Left renal pelvis (tissue), 4 donors: ENCODE results near the gene SLC13A2. TPM values are rescaled to one million over a fixed set of nuclear protein-coding genes. Genes with fewer than 3 reads are reported as not detected.

Experiments
- DNase-seq, 4 donors: peaks; one replicate each; pipeline ENCODE4 v3.0.0-alpha.2; 2013; ENCODE audit warnings: low read depth in 4 of 4, low spot score in 3 of 4
- polyA plus RNA-seq, 4 donors: library from polyadenylated mRNA; unstranded; fragments of 120-200 nt; gene quantifications; one replicate each; pipeline ENCODE4 v1.2.1, GENCODE V29; 2013; ENCODE audit not compliant: insufficient read length in 4 of 4

SLC13A2 gene
- polyA plus RNA-seq, 4 donors = 0.30 to 13.9 (median 7.6) TPM

DNA sequence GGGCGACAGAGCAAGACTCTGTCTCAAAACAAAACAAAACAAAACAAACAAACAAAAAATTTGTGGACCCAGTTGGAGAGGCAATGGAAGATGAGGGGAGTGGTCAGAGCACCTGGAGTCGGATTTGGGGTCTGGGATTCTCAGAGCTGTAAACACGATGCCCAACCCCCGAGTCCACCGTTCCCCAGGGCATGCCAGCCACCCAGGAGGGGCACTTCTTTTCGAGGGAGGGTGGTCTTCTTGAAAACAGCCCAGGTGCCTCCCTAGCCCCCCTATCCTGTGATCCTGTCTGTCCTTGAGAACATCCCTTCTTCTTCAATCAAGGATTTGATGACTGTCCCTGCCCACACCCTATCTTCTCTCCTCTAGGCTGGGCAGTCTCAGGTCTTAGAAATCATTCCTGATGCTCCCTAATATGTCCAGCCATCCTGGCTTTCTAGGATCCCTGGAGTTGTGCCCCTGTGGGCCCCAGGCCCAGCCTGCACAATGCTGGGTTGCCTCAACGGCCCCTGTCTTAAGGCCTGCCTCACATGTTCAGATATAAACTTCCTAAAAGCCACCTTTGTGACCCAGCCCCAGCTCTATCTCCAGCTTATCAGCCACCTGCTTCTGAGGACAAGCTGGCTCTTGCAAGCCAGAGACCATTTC, 3.1 kb upstream of the SLC13A2 start:
- DNase-seq = no peak

DNA sequence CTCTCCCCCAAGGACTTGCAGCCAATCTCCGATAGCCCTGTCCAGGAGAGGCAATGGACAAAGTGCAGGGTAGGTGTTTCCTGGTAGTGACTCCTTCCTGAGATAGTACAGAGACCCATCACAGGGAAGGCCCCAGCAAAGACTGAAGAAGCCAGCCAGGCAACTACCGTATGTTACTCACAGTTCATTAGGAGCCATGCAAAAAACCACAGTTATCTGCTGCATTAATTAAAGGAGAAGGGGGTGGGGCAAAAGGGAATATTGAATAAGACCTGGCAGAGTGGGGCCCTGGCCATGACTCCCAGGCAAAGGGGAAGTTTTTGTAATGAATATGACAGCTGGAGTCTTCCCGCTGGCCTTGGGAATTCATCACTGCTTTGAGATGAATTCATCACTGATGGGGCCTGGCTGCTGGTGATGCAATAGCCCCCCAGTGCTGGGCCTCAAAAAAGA, 2.5 kb upstream of the SLC13A2 start:
- DNase-seq = no peak

DNA sequence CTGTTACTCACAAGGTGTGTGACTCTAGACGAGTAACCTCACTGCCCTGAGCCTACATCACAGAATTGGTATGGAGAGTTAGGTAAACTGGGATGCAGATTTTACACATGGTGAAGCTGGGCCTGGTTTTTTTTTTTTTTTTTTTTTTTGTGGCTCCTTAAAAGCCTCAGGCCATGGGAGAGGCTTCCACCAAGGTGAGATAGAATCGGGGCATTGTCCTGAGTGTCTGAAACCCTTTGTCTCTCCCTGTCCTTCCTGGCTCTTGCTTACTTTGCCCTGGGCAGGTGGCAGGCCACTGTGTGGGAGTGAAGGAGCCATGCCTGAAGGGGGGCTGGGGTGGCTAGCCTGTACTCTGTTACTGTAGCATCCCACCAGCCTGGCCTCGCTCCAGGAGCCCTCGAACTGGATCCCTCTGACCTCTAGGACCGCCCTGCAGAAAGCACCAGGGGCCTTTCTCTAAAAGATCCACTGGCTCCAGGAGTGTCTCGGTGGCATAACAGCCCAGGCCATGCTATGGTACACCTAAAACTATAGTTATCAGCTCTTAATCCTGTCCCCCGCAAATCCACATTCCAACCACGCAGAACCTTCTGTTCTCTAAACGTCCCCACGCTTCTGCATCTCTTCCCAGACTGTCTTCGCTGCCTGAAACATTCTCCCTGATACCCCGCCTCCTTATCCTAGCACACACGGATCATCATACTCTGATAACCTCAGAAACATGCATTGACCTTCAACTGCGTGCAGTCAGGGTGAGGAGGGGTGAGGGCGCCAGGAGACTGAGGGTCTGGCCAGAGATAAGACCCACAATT, 1.7 kb upstream of the SLC13A2 start:
- no peak for DNase-seq

DNA sequence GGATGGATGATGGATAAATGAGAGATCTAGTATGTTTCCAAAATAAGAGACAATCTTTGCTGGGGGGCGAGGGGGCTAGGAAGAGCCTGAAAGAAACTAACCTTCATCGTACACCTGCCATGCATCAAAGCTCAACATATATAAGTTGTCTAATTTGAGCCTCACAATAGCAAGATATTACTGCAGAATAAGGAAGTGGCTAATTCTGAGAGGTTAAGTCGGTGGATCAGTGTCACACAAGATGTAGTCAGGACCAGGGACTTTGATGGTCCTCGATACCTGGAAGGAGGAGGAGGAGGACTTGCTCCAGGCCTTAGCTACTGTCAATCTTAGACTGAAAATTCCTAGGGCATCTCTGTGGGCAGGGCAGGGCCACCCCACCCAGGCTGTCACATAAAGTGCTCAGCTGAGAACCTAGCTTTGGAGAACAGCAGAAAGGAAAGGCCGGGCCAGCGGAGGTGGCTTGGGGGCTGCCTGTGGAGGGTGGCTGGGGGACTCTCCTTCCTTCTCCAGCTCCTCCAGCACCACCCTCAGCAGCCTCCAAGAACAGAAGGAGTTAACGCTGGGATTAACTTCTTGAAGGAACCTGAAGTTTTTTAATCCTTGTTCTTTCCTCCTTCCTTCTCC, 460 bp upstream of the SLC13A2 start:
- DNase-seq = no peak

DNA sequence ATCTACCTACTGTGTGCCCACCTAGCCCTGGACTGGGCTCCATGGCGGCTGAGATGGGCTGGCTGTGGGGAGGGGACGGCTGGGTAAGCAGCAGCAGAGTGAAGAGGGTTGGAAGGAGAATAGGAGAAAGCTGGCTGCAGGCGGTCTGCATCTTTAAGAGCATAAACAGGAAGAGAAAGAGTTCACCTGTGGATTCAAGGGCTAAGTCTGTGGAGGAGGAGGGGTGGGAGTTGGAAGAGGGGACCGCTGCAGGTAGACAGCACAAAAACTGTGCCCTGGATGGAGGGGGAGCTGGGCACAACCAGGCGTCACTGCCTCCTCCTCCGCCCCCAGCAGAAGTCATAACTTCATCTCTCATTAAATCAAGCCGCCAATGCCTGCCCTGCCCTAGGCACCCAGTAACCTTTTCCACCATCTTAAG, 677 bp downstream of the SLC13A2 start:
- no peak for DNase-seq

DNA sequence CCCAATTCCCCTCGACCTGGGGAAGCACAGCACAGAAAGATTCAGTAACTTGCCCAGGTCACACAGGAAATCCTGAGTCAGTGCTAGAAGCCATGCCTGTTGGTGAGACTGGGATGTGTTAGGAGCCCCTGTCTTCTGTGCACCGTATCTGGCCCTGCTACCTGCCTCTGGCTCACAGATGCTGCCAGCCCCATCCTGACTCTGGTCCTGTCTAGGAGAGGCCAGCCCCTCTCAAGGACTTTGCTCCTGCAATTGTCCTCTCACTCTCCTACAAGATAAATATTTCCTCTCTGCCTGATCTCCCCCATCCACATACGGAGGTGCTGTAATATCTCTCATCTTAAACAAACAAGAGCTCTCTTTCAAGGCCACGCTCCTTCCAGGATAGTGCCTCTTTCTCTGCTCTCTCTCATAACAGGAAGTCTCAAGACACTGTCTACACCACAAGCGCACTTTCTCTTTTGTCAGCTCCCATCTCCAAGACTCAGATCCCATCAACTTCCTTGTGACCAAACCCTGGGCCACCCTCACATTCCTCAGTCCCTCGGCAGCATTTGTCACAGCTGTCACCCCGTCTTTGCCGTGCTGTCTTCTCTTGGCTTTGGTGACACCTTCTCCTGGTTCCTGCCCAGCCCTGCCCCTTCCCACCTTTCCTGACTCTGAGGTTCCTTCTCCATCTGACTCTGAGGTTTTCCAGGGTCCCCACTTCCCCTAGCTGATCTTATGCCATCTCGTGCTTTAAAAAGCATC, 1.9 kb downstream of the SLC13A2 start:
- DNase-seq = no peak

DNA sequence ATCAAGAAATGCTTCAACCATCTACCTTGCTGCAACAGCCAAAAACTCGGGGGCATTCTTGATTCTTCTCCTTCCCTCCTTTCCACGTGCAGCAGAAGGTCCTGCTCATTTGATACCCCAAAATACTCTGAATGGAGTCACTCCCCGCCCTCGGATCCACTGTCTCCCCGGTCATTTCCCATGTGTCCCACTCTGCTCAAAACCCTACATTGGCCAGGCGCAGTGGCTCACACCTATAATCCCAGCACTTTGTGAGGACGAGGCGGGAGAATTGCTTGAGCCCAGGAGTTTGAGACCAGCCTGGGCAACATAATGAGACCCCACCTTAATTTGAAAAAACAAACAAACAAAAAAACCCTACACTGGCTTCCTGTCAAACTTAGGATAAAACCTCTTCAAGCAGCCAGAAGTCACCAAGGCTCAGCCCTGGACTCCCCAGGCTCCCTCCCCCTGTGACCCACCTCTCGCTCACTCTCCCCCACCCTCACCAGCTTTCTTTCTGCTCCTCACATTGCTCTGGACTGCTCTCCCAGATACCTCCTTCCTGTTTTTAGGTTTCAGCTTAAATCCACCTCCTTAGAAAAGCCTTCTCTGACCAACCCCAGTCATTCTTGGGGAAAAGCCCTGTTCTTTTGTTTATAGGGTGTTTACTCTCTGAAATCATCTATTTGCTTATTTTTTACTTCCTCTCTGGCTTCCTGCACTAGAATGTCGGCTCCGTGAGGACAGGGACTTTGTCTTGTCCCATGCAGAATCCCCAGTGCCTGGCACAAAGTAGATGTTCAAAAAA, 2.8 kb downstream of the SLC13A2 start:
- DNase-seq = no peak

DNA sequence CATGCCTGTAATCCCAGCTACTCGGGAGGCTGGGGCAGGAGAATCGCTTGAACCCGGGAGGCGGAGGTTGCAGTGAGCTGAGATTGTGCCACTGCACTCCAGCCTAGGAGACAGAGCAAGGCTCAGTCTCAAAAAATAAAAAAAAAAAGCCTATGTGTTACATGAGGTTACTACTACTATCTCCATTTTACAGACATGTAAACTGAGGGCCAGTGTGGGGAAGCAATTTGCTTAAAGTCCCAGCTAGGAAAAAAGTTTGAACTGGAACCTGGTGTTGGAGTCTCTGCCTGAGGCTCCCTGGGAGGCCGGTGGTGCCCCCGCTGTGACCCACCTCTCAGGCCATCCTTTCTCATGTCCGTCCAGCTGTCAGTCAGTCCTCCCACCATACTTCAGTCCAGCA, 4.5 kb downstream of the SLC13A2 start:
- DNase-seq = no peak

DNA sequence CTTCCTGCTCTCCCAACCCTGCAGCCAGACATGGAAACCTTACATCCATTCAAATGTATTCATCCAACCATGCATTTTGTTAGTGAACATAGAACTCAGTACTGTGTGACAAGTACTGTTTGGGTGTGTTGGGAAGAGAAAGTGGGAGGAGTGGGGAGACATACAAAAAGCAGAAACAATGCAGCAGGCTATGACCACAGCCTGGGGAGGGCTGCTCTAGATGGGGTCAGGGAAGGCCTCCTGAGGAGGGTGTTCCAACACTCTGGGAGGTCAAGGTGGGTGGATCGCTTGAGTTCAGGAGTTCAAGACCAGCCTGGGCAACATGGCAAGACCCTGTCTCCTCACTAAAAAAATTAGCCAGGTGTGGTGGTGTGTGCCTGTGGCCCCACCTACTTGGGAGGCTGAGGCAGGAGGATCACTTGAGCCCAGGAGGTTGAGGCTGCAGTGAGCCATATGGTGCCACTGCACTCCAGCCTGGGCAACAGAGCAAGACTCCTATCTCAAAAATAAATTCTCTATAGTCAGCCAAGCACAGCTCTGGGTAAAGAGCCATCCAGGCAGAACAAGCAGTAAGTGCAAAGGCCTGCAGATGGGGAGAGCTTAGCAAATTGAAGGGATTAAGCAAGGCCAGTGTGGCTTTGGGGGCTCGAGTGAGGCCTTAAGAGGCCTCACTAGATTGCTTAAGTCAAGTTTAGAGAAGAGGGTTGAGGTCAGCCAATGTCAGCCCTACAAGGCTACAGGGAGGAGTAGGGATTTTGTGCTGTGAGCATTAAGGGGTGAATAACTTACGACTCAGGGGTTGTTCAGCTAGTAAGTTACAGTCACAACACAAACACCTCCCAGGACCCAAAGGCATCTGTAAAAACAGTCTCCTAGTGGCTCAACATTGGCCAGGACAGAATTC, 5.5 kb downstream of the SLC13A2 start:
- no peak for DNase-seq

DNA sequence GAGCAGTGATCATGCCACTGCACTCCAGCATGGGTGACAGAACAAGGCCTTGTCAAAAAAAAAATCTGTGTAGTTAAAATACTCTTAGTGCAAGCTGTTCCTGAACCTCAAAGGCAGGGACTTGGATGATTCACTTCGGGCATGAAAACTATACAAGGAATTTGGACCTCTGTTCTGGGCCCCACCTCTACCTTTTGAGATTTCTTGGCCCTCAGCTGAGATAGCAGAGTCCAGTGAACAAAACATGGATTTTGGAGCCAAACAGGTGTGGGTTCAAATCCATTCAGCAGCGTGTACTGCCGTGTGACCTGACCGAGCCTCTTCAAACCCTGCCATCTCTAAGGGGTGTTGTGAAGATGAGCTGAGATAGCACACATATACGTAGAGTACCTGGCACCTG, 6.8 kb downstream of the SLC13A2 start:
- no peak for DNase-seq

DNA sequence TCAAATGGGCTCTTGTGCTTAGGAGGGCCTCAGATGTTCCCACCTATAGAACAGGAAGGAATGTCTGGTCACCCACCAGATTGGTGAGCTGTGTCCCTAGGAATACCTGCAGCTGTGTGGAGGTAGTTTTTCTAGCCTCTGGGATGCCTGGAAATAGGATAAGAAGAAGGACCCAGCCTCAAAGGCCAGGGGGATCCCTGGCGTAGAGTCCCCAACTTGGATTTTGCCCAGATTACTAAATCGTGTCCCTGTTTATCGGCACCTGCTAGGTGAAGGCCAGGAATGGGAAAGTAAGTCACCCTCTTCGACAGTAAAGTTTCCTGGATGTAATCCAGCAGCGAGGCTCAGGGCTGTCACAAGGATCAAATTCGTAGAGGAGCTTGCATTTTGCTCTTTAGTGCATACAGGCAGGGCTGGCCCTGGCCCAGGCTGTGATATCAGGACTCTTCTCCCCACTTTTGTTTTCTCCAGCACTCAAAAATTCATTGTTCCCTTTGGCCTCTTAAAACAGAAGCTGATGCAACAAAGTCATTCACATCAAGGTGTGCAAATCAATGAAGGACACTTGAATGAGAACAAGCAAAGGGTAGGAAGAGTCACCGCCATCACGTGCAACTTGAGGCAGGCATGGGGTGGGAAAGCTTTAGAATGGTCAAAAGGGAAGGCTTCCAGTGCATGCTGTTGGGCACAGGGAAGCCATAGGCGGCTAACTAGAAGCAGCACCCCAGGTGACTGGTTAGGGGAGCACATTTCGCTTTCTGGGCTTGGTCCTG, 7.5 kb downstream of the SLC13A2 start:
- no peak for DNase-seq

DNA sequence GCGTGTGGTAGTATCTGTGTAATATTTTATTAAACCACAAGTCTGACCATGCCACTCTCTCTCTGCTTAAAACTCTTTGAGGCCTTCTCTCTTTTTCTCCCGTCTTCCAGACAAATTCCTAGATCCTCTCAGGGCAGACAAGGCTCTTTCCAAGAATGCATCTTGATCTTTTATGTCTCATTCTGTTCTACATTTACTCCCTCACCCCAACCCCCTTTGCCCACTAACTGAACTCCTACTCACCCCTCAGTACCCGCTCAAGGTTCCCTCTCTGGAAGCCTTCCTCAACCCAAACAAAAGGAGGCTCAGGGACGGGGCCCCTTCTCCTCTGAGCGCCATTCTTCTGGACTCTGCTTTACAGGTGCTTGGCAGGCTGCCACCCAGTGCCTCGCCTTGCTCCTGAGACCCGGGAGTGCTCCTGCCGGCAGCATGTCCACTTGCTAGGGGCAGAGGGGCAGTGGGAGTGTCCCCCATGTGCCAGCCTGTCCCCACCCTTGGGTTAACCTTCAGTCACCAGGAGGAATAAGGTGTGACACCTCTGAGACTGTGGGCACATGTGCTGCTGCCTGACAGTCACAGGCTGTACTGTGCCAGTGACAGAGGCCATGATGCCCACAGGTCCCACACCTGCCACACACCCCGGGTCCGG, 9.2 kb downstream of the SLC13A2 start:
- DNase-seq = no peak

DNA sequence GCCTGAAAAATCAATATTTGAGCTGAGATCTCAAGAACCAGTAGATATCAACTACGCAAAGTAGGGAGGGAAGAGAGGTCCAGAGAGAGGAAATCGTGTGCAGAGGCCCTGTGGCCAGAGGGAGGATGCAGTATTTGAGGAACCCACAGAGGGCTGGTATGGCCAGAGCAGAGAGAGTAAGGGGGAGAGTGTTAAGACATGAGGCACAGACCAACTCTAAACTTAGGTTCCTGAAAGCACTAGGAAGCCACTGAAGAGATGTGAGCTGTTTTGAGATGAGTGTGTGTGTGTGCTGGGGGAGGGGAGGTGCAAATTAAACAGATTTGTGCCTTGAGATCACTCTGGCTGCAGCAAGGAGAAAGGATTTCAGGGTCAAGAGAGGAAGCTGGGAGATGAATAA, 10.9 kb downstream of the SLC13A2 start:
- DNase-seq = no peak

DNA sequence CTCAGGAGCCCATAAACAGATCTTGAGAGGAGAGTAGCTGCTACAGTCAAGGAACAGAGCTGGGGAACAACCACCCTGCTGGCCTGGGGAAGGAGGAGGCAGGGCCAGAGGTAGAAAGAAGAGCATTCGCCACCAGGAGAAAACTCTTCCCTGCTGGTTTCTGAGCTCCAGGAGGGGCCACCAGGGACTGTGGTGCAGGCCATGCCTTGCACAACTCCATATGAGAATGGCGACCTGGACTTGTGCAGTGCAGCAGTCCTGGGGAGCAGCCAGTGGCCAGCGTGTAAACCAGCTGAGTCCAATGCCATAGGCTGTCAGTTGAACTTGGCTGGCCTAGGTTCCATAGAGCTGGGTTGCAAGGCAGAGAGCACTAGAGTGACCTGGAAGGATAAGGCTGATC, 11.6 kb downstream of the SLC13A2 start:
- no peak for DNase-seq

DNA sequence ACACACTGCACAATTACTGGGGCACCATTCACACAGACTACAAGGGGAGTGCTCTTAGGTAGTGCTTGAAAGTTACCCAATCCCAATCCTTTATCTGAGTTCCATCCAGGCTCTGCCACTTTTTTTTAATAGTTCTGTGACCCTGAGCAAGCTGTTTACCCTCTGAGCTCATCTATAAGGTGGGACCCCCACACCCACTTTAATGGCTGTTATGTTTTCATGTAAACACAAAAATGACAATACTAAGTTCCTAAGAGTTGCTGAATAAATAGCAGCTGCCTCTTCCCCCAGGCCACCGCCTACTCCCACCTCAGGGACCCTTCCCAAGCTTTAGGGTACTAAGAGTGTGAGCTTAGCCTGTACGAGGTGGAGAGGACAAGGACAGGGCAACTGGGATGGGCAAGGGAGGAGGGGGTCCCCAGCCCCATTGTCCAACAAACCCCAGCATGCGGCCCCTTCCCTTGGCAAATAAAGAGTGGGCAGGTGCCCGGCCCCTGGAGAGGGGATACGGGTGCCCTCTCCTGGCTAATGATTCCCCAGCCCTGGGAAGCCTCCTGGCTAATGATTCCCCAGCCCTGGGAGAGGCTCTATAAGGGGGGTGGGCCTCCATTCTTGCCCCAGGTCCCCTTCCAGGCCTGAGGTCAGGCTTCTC, 14.6 kb downstream of the SLC13A2 start:
- DNase-seq = no peak

DNA sequence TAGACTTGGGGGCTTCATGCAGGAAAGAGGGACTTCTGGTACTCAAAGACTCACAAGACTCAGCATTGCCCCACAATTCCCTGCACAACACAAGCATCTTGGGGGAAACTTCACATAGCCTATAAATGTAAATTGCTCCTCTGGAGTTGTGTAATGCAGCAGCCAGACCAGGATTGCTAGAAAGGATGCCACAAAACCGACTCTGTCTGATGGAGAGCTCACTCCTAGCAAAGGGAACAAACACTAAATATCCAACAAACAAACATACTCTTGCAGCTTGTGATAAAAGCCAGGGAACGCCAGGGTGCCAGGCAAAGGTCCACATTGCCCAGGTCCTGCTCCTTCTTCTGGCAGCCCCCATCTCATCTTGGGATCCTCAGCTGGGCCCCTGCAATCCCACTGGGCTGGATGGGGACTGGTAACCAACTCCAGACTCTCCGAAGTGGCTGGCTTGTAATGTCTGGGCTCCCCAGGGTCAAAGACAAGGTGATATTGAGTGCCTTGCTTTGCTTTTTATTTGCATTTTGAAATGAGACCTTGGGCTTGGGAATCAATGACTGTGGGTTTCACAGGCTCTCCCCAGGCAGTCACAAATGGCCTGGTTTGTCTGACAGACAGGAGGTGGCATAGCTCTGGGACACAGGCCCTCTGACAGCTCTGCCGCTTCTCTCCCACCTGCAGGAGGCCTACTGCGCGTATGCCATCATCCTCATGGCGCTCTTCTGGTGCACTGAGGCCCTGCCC, 15.3 kb downstream of the SLC13A2 start:
- no peak for DNase-seq

DNA sequence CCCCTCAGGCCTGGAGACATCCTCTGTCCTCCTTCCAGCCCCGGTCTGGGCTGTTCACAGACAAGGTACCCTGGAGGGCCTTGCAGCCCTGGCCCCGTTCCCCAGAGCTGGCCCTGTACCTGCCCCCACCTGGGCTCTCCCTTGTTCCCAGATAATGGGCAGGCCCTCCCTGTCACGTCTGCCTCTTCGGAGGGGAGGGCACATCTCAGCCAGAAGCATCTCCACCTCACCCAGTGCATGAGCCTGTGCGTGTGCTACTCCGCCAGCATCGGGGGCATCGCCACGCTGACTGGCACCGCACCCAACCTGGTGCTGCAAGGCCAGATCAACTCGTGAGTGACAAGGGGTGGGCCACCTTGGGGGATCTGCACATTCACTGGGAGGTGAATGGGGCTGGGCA, 17.8 kb downstream of the SLC13A2 start:
- DNase-seq = no peak
